Peyer's patch (tissue), 4 donors: Measurements from ENCODE around the gene TPRG1L. TPM values are rescaled to one million over a fixed set of nuclear protein-coding genes. Genes with fewer than 3 reads are reported as not detected.

Source experiments
- DNase-seq, 3 donors: peaks; one replicate each; pipeline ENCODE4 v3.0.0-alpha.2; 2017 to 2019
- H3K27ac ChIP-seq, 4 donors: fragments of 200-600 bp; sonication (generic); one replicate each; pipeline ENCODE4 v1.5.1; 2016 to 2019
- H3K27me3 ChIP-seq, 2 donors: fragments of 200-600 bp; sonication (generic); one replicate each; pipeline ENCODE4 v1.5.1; 2019
- H3K36me3 ChIP-seq, 3 donors: fragments of 200-600 bp; sonication (generic); one replicate each; pipeline ENCODE4 v1.5.1; 2016 to 2019
- H3K4me1 ChIP-seq, 4 donors: fragments of 200-600 bp; sonication (generic); one replicate each; pipeline ENCODE4 v1.5.1; 2016 to 2019
- H3K4me3 ChIP-seq, 4 donors: fragments of 200-600 bp; sonication (generic); 1 replicate in 3 of 4; 2 replicates in 1 of 4; pipeline ENCODE4 v1.5.1; 2016 to 2019; ENCODE audit warnings: mild to moderate bottlenecking in 1 of 4
- H3K9me3 ChIP-seq, 4 donors: fragments of 200-600 bp; sonication (generic); one replicate each; pipeline ENCODE4 v1.5.1; 2016 to 2019; ENCODE audit warnings: mild to moderate bottlenecking in 1 of 4
- POLR2A ChIP-seq, 2 donors: fragments of 450-650 bp; IDR thresholded peaks; one replicate each; pipeline ENCODE4 v1.5.1; 2017; ENCODE audit warnings: antibody characterized with exemption in 2 of 2, mild to moderate bottlenecking in 2 of 2, moderate library complexity in 2 of 2
- total RNA-seq, 4 donors: library from RNA; depleted of rRNA; stranded (reverse); fragments of >200 nt; gene quantifications; one replicate each; pipeline ENCODE4 v1.1.0, GENCODE V29; 2016
- TF ChIP-seq, protein P1 (sequence below), 6 experiments: fragments of 450-650 bp in 4 of 6; fragments of 200-600 bp in 2 of 6; sonication (generic) in 1 of 6; IDR thresholded peaks; one replicate each; pipeline ENCODE4 v1.5.1; 2017 to 2019; ENCODE audit warnings: antibody characterized with exemption in 6 of 6, mild to moderate bottlenecking in 3 of 6, moderate library complexity in 1 of 6

The TPRG1L gene
- total RNA-seq, 4 donors from 2014 or later, result 16.5 to 93.9 (median 71.3) TPM

DNA sequence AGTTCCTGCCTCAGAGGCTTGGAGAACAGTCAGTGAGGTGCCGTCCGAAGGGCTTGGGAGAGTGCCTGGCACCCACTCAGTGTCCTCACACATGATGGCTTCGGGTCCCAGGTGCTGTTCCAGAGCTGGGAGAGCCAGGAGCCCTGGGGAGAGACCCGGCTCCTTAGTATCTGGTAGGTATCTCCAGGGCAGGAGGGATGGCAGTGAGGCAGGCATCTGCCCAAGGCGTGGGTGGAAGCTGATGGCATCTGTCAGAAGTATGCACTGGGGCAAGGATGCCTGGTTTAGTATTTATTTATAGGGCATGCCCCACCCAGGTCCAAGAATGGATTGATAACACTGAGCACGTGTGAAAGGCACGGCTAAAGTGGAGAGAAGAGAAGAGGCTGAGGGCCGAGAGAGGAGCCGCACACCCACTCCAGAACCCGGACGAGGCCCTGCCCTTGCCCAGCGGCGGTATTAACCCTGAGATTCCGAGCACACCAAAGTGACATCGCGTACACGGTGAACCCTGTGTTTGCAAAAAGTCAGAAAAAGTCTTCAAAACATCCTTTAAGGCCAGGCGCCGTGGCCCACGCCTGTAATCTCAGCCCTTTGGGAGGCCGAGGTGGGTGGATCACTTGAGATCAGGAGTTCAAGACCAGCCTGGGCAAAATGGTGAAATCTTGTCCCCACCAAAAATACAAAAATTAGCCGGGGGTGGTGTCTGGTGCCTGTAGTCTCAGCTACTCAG is 29.9 kb downstream of the TPRG1L start:
- Histone ChIP-seq H3K9me3 (no peaks in the 10 kb centered on the region), H3K27ac (no peak overlapping the region), H3K4me1 (peaks cover 0 to 31% (median 23%) of the 10 kb centered on the region in 4 donors), H3K4me3 (no peak overlapping the region), H3K36me3 (no peaks in the 10 kb centered on the region), H3K27me3 (peaks cover 0 to 35% of the 10 kb centered on the region in 2 donors)
- TF ChIP-seq, protein P1, sequence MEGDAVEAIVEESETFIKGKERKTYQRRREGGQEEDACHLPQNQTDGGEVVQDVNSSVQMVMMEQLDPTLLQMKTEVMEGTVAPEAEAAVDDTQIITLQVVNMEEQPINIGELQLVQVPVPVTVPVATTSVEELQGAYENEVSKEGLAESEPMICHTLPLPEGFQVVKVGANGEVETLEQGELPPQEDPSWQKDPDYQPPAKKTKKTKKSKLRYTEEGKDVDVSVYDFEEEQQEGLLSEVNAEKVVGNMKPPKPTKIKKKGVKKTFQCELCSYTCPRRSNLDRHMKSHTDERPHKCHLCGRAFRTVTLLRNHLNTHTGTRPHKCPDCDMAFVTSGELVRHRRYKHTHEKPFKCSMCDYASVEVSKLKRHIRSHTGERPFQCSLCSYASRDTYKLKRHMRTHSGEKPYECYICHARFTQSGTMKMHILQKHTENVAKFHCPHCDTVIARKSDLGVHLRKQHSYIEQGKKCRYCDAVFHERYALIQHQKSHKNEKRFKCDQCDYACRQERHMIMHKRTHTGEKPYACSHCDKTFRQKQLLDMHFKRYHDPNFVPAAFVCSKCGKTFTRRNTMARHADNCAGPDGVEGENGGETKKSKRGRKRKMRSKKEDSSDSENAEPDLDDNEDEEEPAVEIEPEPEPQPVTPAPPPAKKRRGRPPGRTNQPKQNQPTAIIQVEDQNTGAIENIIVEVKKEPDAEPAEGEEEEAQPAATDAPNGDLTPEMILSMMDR (IDR thresholded peaks at IDR 0.05), result no peak
- TF ChIP-seq POLR2A (IDR thresholded peaks at IDR 0.05), result no peak
- DNase-seq, result peak in 1 of 3 donors; percentile 21

DNA sequence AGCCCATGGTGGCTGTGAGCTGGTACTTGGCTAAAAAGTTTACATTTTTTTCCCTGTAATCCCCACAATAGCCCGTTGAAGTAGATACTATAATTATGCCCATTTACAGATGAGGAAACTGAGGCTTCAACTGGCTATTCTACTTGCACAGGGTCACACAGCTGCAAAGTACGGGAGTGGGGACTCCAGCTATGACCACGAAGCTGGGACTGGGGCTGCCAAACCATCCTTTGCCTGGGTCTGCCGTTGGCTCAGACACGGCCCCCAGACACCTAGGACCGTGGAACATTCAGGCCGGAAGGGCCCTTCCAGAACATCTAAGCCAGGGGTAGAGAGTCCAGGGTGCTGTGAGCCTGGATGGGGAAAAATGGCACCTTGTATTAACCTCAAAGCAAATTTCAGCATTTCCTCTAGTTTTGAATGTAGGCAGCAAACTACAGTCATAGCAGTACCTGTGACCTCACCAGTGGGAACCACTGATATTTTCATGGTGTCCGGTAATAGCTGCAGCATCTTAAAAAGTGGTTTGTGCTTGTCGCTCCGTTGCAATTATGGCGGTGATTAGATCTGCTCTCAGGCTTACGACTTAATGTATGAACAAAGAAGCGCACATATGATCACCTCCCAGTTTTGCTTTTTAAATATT is 31.8 kb downstream of the TPRG1L start:
- TF ChIP-seq POLR2A (IDR thresholded peaks at IDR 0.05), result no peak
- TF ChIP-seq, protein P1 (IDR thresholded peaks at IDR 0.05), result no peak
- H3K4me1 ChIP-seq, result peaks cover 0 to 16% (median 10%) of the 10 kb centered on the region in 4 donors
- H3K27ac ChIP-seq, result no peak overlapping the region
- no peaks in the 10 kb centered on the region for H3K9me3 ChIP-seq
- no peak overlapping the region for H3K4me3 ChIP-seq
- no peaks in the 10 kb centered on the region for H3K36me3 ChIP-seq
- peaks cover 0 to 22% of the 10 kb centered on the region in 2 donors for H3K27me3 ChIP-seq
- DNase-seq, result peak in 1 of 3 donors; percentile 15

- Histone ChIP-seq H3K36me3 (no peaks in the 10 kb centered on the region), H3K4me1 (peaks cover 0 to 11% (median 5%) of the 10 kb centered on the region in 4 donors), H3K27me3 (peaks cover 0 to 17% of the 10 kb centered on the region in 2 donors), H3K9me3 (no peaks in the 10 kb centered on the region), H3K27ac (no peak overlapping the region), H3K4me3 (no peak overlapping the region)
- no peak for TF ChIP-seq POLR2A (IDR thresholded peaks at IDR 0.05)
- TF ChIP-seq, protein P1 (IDR thresholded peaks at IDR 0.05), result no peak
- peak in 1 of 3 donors; percentile 10 for DNase-seq
Measured at GRCh38 chr1:3657096-3657475, 32.3 kb downstream of the TPRG1L start.

DNA sequence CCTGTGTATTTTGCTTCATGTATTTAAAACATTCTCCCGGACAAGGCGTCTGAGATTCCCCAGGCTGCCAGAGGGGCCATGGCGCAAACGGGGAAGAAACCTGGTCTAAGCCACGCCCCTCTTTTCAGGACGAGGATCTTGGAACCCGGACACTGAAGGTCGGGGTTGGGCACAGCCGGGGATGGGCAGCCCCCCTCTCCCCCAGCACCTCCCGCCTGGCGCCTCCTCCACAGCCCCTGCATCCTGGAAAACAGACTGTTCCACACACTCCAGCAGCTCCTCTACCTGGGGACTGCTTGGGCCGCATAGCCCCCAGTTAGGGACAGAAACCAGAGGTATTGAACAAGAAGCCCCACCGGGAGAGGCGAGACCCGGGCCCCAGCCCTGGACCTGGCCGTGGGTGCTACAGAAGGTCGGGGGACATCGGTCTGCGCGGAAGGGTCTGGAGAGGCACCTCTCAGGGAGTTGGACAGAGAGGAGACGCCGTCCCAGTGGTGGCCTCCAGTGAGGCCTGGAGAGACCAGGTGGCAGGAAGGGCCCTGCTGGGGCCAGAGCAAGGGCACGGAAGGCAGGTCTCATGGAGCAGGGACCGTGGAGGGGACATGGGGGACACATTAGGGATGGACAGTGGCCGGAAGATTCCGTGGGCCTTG is 32.9 kb downstream of the TPRG1L start:
- H3K27me3 ChIP-seq, result peaks cover 0 to 10% of the 10 kb centered on the region in 2 donors

GRCh38 chr1:3658231-3658615 is 33.4 kb downstream of the TPRG1L start:
- peak in 1 of 3 donors; percentile 9 for DNase-seq
- Histone ChIP-seq H3K27me3 (peaks cover 0 to 6% of the 10 kb centered on the region in 2 donors), H3K9me3 (no peaks in the 10 kb centered on the region), H3K4me3 (no peak overlapping the region), H3K27ac (no peak overlapping the region), H3K36me3 (no peaks in the 10 kb centered on the region), H3K4me1 (no peaks in the 10 kb centered on the region)
- TF ChIP-seq, protein P1 (IDR thresholded peaks at IDR 0.05), result no peak
- no peak for TF ChIP-seq POLR2A (IDR thresholded peaks at IDR 0.05)

More for the DNA sequence above, 32.9 kb downstream of the TPRG1L start:
- no peaks in the 10 kb centered on the region for H3K36me3 ChIP-seq
- H3K27ac ChIP-seq, result no peak overlapping the region
- TF ChIP-seq, protein P1 (IDR thresholded peaks at IDR 0.05), result no peak
- no peak for TF ChIP-seq POLR2A (IDR thresholded peaks at IDR 0.05)
- peaks cover 0 to 5% (median 1%) of the 10 kb centered on the region in 4 donors for H3K4me1 ChIP-seq
- DNase-seq, result peak in 1 of 3 donors; percentile 29
- H3K9me3 ChIP-seq, result no peaks in the 10 kb centered on the region
- no peak overlapping the region for H3K4me3 ChIP-seq
